ENCODE measurements around the gene CD226.
"Not testable (repeated sequence)": the region's sequence is repeated elsewhere in the genome, so short reads cannot be mapped to it uniquely, and the experiment has no call there.

Gene CD226

DNA sequence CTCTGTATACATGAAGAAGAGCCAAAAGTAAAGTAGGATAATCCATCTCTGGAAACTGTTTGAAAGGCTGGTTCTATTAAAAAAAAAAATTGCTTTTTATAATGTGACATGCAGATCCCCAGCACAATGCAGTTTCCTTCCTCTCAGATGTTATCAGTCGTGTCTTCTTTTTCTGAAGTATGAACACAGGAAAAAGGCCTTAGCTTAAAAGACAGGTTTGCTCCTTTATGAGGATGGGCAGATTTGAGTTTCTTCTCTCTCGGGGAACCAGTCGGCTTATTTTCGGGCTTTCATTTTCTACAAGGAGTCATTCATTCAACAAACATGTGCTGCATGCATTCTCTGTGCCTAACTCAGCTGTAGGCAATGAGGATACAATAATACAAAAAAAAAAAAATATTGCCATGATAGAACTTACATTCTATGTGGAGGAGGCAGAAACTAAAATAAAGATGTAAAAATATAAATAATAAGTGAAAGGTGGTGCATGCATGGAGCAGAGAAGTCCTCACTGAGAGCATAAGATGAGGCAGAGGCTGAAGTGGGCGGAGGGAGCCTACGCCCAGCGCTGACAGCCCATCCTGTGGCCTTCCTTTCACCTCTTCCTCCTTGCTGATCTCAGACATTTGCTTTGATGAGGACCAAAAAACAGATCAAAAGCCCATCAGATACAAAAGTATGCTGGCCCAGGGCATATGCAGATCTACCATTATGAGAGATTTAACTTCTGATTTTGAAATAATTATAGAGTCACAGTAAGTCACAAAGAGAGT lies at the start of gene CD226:
TSS of gene CD226 (minus strand) at position 513 of the 773 bp plus-strand sequence. CDS start at position 46, 467 bp downstream.
- no peak for DNase-seq (ENCODE audit: low read depth)

DNA sequence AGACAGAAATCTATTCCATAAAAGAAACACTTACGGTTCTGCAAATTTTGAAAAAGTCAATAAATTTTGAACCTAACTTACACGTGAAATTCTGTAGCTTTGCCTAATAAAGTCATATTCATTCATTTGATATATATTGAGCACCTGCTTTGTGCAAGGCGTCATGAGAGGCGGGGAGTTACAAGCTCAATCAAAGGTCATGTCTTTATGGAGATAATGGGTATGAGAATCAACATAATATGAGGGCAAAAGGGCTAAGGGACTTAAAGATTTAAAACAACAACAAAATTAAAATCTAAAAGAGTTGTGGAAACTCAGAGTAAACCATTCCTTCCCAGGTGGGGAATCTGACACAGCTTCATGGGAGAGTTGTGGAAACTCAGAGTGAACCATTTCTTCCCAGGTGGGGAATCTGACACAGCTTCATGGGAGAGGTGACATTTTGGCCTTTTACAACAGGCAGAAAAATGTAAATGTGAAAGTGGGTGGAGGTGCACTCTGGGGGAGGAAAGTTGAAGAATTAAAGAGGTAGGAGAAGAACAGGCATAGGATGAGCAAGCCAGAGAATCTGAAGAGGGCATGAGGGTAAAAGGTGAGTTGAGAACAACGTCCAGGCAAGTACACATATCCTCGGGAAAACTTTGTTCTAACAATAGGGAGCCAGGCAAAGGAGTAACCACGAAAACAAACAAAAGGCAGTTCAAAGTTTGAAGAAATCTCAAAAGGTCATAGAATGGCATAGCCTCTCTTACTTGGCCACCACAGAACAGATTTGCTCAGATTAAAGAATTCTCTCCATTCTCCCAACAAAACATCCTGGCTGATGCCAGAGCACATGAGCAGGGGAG lies 49.5 kb upstream of the CD226 start:
- DNase-seq (ENCODE audit: low read depth) = no peak

DNA sequence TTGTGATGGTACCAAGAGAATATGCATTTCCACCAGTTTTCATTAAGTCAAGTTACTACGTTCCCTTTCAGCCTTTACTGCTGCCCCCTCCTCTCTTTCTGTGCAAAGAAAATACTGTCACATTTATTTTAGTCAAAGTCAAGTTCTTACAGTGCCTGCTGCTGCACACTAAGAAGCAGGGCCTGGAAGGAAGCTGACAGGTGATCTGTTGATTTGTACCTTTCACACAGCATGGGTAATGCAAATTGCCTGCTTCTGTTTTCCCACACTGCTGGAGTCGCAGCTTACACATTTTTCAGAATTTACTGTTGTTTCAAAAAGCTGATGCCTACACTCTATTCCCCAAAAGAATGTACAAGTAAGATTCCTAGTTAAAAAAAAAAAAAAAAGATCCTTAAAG lies 48.7 kb upstream of the CD226 start:
- no peak for DNase-seq (ENCODE audit: low read depth)

DNA sequence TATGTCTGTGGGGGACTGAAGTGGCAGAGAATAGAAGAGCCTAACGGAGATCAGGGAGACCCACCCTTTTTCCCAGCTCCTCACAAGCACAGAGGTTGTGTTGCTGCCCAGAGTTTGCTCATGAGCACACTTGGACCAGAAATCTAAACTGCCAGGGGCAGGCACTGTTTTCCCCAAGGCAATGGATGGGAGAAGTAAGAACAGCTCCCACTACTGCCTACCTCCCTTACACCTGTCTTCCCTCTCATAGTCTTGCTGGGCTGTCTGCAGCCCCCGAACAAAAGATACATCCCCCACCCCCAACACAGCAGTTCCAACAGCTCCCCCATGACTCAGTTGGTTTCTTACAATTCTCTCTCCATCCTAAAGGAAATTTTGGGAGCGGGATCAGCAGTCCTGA lies 48.1 kb upstream of the CD226 start:
- DNase-seq (ENCODE audit: low read depth) = no peak

DNA sequence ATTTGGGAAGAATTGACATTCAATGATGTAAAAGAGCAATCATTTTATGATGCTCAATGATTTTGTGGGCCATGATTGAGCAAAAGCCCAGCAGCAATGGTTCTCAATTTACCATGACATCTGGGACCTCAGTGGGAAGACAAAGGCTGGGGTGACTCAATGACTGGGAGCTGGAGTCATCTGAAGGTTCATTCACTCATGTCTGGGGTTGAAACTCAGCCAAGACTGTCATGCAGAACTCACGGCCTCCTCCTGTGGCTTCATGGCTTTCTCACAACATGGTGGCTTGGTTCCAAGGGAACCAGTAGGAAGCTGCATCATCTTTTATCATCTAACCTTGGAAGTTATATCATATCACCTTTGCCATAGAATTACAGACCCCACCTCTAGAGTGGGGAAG lies 45.1 kb upstream of the CD226 start:
- no peak for DNase-seq (ENCODE audit: low read depth)

DNA sequence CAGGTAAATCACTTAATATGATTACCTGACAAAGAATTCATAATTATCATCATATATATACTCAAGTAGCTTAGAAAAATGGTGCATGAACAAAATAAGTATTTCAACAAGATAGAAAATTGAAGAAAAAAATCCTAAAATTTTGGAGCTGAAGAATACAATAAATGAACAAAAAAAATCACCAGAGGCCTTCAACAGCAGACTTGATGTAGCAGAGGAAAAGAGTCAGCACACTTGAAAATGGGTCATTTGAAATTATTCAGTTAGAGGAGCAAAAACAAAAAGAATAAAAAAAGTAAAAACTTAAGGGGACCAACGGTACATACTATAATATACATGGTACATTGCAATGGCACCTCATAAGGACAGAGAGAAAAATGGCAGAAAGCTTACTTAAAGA lies 40.2 kb upstream of the CD226 start:
- no peak for DNase-seq (ENCODE audit: low read depth)

DNA sequence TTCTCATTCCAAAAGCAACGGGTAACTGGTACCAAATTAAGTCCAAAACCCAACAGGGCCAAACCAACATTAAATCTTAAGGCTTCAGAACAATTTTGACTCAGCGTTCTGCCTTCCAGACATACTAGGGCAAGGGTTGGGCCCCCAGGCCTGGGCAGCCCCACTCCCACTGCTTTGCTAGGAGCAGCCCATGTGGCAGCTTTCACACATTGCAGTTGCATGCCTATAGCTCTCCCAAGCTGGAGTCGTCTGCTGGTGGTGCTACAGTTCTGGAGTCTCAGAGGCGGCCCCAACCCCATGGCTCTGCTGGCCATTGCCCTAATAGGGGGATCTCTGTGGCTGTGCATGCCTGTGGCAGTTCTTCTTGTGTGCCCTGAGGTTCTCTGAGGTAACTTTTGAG lies 37.6 kb upstream of the CD226 start:
- no peak for DNase-seq (ENCODE audit: low read depth)

DNA sequence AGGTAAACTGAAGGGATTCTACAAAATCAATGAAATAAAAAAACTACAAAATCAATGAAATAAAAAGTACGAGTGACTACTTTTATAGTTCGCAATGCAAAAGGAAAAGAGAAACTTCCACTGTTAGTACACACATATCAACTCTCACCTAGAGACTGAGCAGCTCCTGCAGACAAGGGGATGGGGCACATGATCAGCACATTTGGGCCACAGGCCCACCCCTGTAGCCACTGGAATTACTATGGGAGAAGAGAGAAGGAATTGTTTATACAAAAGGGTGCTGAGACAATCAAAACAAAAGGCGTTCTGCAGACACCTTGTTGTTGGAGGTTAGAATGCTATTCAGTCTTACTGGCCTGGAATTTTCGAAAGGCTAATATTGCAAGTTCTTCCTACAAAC lies 34.7 kb upstream of the CD226 start:
- no peak for DNase-seq (ENCODE audit: low read depth)

DNA sequence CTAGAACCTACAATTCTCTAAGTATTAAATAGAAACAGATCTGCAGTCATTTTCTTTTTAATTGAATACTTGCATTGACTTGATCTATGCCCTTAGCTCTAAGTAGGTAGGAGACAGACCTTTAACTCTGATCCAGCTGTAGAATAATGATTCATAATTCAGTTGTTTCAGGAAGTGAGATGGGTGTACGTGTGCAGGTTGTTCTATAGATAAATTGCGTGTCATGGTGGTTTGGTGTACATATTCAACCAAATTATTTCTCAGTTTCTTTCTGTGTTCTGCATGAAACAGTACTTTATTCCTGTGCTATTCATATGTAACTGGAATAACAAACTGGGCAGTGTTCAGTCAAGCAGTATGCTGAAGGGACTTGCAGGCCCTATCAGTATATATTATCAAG lies 34.3 kb upstream of the CD226 start:
- DNase-seq (ENCODE audit: low read depth) = no peak

DNA sequence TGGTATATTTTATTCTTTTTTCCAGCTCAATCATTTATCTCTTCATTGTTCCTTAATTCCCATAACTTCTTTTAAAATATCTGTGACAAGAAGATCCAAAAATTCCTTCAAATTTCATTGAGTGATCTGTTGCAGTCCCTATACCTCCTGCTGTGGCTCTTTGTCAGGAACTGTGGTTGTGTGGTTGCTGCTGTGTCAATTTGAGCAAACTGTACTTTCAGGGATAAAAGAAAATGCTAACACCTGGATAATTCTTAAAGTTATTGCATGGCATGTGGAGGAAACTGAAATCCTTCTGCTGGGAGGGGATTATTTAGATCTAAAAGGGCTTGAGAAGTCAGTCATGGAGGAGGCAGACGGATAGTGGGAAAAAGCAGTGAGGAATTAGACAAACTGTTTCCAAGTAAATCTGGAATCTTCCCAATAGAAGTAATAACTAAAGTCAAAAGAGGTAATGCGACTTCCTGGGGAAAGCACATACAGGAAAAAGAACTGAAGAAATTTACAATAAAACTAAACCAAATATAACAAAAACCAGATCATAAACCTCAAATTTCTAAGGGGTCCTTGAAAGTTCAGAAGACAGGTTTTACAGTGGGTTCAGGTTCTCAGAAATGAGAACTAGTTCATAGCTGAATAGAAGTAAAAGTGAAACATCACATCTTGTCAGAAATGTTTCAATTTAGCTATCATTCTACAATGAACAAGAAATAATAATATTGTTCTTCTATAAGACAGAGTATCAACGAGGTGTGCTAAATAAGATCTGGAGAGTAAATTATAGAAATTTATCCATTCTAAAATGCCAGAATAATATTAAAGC lies 33.5 kb upstream of the CD226 start:
- DNase-seq (ENCODE audit: low read depth) = no peak

DNA sequence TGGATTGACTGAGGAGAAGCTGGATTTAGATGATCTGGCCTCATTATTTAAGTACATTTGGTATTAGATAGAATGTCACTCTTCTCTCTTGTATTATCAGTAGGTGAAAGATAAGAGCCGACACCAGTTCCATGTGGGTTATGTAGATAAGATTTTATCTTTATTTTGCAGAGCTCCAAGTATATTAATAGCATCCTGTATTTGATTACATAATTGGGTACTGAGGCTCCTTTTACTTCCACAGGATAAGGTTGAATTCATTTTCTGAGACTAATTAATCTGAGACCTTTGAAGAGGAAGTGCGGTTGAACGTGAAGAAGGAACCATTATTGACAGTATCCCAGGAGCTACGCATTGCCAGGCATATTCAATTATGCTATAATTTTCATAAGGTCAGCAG lies 32.8 kb upstream of the CD226 start:
- no peak for DNase-seq (ENCODE audit: low read depth)

DNA sequence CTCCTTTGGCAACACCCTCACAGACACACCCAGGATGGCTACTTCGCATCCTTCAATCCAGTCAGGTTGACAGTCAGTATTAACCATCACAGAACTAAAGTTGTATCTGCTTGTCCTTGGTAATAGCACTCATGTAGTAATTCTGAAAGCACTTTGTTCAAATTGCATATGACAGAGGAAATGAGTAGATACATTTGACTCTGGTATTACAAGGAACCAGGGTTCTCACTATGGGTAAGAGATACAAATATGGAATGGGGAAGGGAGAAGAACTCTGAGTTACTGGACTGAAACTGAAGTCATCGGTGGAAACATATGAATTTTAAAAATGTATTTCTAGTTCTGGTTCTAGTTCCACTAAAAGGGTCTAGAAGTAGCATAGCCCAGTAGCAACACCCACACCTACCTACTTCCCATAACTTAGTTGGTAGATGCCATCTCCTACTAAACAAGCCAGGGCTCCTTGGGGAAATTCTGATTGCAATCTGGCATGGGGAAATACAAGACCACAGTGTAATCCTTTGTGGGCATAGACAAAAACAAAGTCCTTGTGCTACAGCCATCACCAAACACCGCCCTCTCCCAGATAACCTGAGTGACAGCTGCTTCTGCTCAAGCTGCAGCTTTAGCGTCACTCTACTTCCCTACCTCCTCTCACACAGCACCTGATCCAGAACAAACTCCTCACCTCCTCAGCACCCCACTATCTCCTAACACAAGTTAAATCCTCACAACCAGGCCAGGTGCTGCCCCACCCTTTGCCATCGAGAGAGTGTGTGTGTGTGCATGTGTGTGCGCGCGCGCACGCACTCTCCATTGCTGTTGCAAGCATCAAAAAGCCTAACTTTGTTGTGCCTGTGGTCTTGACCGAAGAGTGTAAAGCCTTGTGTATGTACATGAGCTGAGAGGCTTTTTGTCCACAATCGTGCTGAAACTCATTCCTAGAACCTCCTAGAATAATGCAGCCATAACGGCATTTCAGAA lies 31.4 kb upstream of the CD226 start:
- DNase-seq (ENCODE audit: low read depth) = no peak

DNA sequence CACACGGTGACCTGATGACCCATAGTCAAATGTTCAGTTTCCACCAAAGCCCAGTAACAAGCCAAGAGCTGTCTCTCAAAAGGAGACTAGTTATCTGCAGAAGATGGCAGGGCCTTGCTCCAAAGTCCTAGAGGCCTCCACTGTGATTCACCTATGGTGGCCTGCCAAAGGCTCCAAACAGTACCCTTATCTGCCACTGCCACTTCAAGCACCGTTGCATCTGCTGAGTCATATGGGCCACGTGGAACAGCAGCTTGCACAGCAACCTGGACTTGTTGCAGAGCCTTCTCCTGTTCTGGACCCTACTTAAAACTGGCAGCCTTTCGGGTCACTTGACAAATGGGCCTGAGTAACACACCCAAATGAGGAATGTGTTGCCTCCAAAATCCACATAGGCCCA lies 27.6 kb upstream of the CD226 start:
- not testable (repeated sequence) for DNase-seq (ENCODE audit: low read depth)

DNA sequence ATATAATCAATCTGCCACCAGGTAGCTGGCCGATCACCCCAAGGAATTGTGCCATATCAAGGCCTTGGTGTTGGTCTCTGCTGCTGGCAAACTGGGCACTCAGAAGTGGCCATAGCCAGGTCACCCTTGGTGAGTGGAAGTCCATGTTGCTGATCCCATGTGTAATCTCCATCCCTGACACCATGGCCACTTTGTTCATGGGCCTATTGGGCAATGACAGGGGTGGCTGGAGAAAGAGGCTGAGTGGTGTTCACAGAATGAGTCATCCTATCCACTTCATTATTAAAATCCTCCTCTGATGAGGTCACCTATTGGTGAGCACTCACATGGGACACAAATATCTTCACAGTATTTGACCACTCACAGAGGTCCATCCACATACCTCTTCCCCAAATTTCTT lies 26.7 kb upstream of the CD226 start:
- no peak for DNase-seq (ENCODE audit: low read depth)

DNA sequence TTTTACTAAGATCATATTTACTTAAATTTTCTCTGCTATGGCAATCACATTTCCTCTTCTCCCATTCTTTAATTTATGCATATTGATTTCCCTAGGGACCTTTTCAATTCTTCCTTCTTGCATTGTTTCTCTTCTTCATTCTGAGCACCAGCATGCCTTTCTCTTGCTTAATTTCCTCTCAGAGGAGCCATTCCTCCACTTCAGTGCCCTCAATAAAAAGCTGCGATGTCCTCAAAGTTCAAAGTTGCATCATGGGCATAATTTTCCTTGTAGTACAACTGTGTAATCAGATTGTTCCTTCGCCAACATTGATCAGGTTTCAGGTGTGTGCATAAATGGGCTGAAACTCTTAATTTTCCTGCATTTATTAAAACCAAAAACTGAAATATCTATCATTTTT lies 21.8 kb upstream of the CD226 start:
- DNase-seq (ENCODE audit: low read depth) = no peak

DNA sequence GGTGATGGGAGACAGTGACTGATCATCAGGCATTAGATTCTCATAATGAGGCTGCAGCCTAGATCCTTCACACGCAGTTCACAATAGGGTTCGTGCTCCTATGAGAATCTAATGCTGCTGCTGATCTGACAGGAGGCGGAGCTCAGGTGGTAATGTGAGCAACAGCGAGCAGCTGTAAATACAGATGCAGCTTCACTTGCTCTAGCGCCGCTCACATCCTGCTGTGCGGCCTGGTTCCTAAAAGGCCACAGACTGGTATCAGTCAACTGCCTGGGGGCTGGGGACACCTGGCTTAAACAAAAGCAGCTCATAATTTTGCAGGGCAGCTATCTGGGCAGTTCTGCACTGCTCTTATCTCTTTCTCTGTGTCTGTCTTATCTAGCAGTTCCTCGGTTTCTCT lies 20.4 kb upstream of the CD226 start:
- DNase-seq (ENCODE audit: low read depth) = no peak

DNA sequence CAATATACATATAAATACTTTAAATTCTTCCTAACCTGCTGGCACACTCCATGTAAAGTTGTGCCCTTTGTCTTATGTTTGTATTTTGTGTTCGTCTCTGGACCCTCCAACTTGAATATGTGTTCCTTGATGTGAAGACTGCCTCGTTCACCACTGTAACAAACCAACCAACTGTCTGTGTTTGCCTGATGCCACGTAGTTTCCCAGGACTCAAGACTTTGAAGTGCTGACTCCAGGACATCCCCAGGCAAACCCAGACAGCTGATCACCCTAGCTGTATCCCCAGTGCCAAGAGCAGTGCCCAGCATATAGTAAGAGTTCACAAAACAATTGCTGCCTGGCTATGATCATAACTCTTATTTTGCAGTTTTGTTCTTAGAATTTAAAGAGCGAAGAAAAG lies 15.5 kb upstream of the CD226 start:
- DNase-seq (ENCODE audit: low read depth) = no peak

DNA sequence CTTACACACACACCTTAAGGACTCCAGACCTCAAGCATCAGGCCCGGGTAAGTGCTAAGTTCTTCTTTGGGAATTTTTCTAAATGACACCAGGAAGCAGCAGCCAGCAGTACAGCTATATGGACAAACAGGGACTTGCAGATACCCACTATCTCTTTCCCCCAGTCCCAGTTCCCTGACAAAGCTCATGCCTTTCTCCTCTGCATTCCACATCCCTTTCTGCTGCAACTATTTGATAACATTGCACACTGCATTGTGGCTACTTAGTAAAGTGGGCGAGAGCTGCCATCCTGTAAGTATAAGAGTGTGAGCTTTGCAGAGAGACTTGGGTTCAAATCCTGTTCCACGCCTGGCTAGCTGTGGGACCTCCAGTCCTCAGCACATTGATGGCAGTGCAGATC lies 14.0 kb upstream of the CD226 start:
- DNase-seq (ENCODE audit: low read depth) = no peak

DNA sequence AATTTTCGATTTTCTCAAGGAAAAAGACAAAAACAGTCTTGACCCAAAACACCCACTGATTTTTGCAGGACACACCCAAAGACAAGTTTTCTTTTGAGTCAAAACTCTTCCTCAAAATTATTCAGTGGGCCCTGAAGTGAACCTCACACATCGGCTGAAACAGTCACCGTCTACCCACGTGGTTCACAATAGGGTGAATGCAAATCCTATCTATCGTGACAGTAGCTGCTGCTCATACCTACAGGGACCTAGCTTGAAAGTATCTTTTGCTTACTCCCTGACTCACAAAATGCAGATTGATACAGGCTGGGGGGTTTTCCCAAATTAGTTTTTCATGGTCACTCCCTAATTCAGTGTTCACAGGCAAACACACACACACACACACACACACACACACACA lies 10.7 kb upstream of the CD226 start:
- no peak for DNase-seq (ENCODE audit: low read depth)

DNA sequence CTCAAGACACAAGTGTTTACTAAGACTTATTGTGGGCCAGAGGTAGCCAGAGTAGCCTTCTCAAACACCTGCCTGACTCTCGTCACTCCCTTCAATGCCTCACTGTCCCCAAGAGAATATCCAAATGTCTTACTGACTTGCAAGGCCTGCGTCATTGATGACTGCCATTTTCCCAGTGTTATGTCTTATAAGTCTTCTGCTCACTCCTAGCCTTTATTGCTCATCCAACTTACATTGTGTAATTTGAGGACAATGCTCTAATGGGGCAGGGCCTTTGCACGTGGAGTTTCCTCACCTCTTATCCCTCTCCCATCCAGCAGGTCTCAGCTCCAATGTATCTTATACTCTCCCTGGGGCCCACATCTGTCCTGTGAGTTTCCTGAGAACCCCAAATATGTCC lies 10.1 kb upstream of the CD226 start:
- DNase-seq (ENCODE audit: low read depth) = no peak

All from fibroblast of the conjunctiva (primary cell).